ENCODE measurements around the gene PLPP3.

DNA sequence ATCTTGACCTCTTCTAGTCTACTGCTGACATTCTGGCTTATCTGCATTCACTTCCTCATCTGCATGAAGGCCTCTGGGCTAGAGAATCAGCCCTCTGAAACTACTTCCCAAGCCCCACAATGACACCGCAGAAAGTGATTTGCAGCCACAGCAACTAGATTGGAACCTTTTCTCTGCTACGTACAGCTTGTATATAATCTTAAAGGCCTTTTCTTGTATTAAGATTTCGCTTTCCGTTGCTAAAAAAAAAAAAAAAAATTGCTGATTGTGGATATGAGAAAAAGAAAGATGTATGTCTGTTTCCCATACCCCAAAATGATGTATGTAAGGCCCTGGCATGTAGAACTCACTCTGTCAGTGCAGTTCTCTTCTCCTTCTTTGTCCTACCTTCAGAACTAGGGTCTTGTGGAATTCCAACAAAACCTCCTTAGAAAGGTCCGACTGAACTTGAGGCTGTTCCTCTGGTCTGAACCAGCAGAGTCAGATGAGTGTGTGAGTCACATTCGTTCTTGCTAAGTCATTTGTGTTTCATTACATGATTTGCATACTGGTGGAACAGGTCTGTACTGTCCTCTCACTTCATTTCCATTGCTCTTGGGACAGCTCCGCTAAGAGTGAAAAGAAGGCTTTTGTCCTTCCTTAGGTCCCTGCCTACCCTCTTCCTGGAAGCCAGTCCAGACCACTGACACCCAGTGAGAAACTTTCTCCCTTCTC, 62.7 kb downstream of the PLPP3 start:
- TF ChIP-seq ZNF274 (IDR thresholded peaks at IDR 0.05; ENCODE audit: low read depth, low read length), result no peak
- no peak for TF ChIP-seq YY1 (IDR thresholded peaks at IDR 0.05; ENCODE audit: insufficient read depth, insufficient read length)

Data from NT2/D1 (cell line).